GM12878 (cell line): ENCODE data around the gene C1orf21.

Experiments
- POLR2A ChIP-seq: IDR thresholded peaks from 2 replicates; pipeline ENCODE4 v1.6.1; 2011; ENCODE audit warnings: low read depth, mild to moderate bottlenecking, low read length
- USF2 ChIP-seq: IDR thresholded peaks from 2 replicates; pipeline ENCODE4 v1.6.1; 2011; ENCODE audit warnings: low read depth, low read length, improper control_type of control experiment, borderline replicate concordance

DNA sequence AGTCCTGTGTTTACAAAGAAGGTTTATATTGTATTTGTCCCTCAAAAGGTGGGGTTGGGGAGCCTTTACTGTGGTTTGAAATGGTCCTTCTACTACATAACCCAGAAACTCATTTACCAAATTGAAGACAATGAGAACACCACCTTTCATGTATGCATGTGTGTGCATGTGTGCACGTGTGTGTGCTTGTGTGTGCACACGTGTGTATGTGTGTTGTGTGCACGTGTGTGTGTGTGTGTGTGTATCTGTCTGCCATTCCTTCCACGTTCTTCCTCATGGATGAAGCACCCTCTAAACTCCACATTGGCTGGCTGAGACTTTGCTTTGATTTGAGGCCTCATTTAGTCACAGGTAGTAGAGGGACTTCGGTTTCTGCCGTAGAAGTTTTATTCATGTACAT, 229.7 kb downstream of the C1orf21 start:
- TF ChIP-seq POLR2A = no peak
- no peak for TF ChIP-seq USF2
